DOHH2 (cell line): ENCODE data around the gene RSPO1.

Experiments
- H3F3A ChIP-seq: fragments of 200-600 bp; sonication (generic), shearing (Covaris generic); 2 replicates; pipeline ENCODE4 v1.6.0; 2016; ENCODE audit warnings: antibody characterized with exemption, mild to moderate bottlenecking; ENCODE audit not compliant: control insufficient read depth, insufficient read depth
- H3K27ac ChIP-seq: fragments of 200-600 bp; sonication (generic); 2 replicates; pipeline ENCODE4 v1.5.1; 2014; ENCODE audit warnings: low read depth, mild to moderate bottlenecking, low read length, moderate library complexity
- H3K27me3 ChIP-seq: fragments of 200-600 bp; sonication (generic); 2 replicates; pipeline ENCODE4 v1.6.1; 2014; ENCODE audit warnings: mild to moderate bottlenecking, low read length, mixed read lengths; ENCODE audit not compliant: control insufficient read depth
- H3K36me3 ChIP-seq: fragments of 200-600 bp; sonication (generic); 2 replicates; pipeline ENCODE4 v1.6.1; 2014; ENCODE audit warnings: mild to moderate bottlenecking, low read length, moderate library complexity, mixed read lengths; ENCODE audit not compliant: control insufficient read depth
- H3K4me1 ChIP-seq: fragments of 200-600 bp; sonication (generic); 2 replicates; pipeline ENCODE4 v1.6.1; 2014; ENCODE audit warnings: mild to moderate bottlenecking, low read length, mixed read lengths; ENCODE audit not compliant: control insufficient read depth
- H3K4me2 ChIP-seq: fragments of 200-600 bp; sonication (generic); 2 replicates; pipeline ENCODE4 v1.6.0; 2014; ENCODE audit warnings: mild to moderate bottlenecking, low read length, moderate library complexity
- H3K4me3 ChIP-seq: fragments of 200-600 bp; sonication (generic); 2 replicates; pipeline ENCODE4 v1.5.1; 2014; ENCODE audit warnings: mild to moderate bottlenecking, low read length, mixed read lengths
- H3K79me2 ChIP-seq: fragments of 200-600 bp; sonication (generic); 2 replicates; pipeline ENCODE4 v1.6.1; 2014; ENCODE audit warnings: mild to moderate bottlenecking, low read length, mixed read lengths; ENCODE audit not compliant: control insufficient read depth
- H3K9me2 ChIP-seq: fragments of 200-600 bp; sonication (generic); replicated peaks from 2 replicates; pipeline ENCODE4 v1.6.1; 2014; ENCODE audit warnings: mild to moderate bottlenecking, low read length, mixed read lengths; ENCODE audit not compliant: control insufficient read depth
- H3K9me3 ChIP-seq: fragments of 200-600 bp; sonication (generic); 2 replicates; pipeline ENCODE4 v1.6.1; 2014; ENCODE audit warnings: antibody characterized with exemption, low read length, mixed read lengths; ENCODE audit not compliant: control insufficient read depth, insufficient read depth
- H4K20me1 ChIP-seq: fragments of 200-600 bp; sonication (generic); 2 replicates; pipeline ENCODE4 v1.6.0; 2014; ENCODE audit warnings: low read depth, mild to moderate bottlenecking, antibody characterized with exemption, low read length, moderate library complexity; ENCODE audit not compliant: control insufficient read depth, insufficient read depth
- CTCF ChIP-seq: fragments of 200-600 bp; sonication (generic); IDR thresholded peaks from one replicate; pipeline ENCODE4 v1.5.1; 2014; ENCODE audit warnings: antibody characterized with exemption, mild to moderate bottlenecking, low read depth, low read length; ENCODE audit not compliant: poor library complexity, severe bottlenecking
- EZH2phosphoT487 ChIP-seq: fragments of 200-600 bp; sonication (generic); IDR thresholded peaks from 2 replicates; pipeline ENCODE4 v1.6.1; 2017; ENCODE audit warnings: borderline replicate concordance, mild to moderate bottlenecking, antibody characterized with exemption, low read length, moderate library complexity, mixed read lengths

Gene RSPO1

GRCh38 chr1:37629008-37629407 lies 5.7 kb downstream of the RSPO1 start:
- no peaks in the 10 kb centered on the region for H3K36me3 ChIP-seq

GRCh38 chr1:37628026-37628556 lies 6.6 kb downstream of the RSPO1 start:
- H3K4me1 ChIP-seq, result no peaks in the 10 kb centered on the region
- no peaks in the 10 kb centered on the region for H3F3A ChIP-seq
- no peak overlapping the region for H3K4me2 ChIP-seq
- H3K79me2 ChIP-seq, result no peaks in the 10 kb centered on the region
- no peaks in the 10 kb centered on the region for H3K36me3 ChIP-seq
- TF ChIP-seq CTCF (no peak), EZH2phosphoT487 (no peak)
- no peaks in the 10 kb centered on the region for H3K9me2 ChIP-seq
- H3K27ac ChIP-seq, result no peak overlapping the region
- H4K20me1 ChIP-seq, result no peaks in the 10 kb centered on the region
- no peaks in the 10 kb centered on the region for H3K9me3 ChIP-seq
- H3K4me3 ChIP-seq, result no peak overlapping the region
- H3K27me3 ChIP-seq, result peaks cover 47% of the 10 kb centered on the region

More at GRCh38 chr1:37629008-37629407, 5.7 kb downstream of the RSPO1 start:
- Histone ChIP-seq H3K4me1 (no peaks in the 10 kb centered on the region), H3K79me2 (no peaks in the 10 kb centered on the region), H3F3A (no peaks in the 10 kb centered on the region), H3K4me2 (no peak overlapping the region), H4K20me1 (no peaks in the 10 kb centered on the region), H3K9me2 (no peaks in the 10 kb centered on the region), H3K27ac (no peak overlapping the region), H3K9me3 (no peaks in the 10 kb centered on the region), H3K27me3 (peaks cover 56% of the 10 kb centered on the region), H3K4me3 (no peak overlapping the region)
- TF ChIP-seq CTCF, result no peak
- TF ChIP-seq EZH2phosphoT487, result no peak

GRCh38 chr1:37622131-37622530 lies 12.6 kb downstream of the RSPO1 start:
- TF ChIP-seq CTCF, result peak; percentile 39
- TF ChIP-seq EZH2phosphoT487, result no peak

More at GRCh38 chr1:37622131-37622530, 12.6 kb downstream of the RSPO1 start:
- Histone ChIP-seq H3K9me2 (no peaks in the 10 kb centered on the region), H3K79me2 (no peaks in the 10 kb centered on the region), H4K20me1 (no peaks in the 10 kb centered on the region), H3K36me3 (no peaks in the 10 kb centered on the region), H3F3A (no peaks in the 10 kb centered on the region), H3K4me2 (no peak overlapping the region), H3K27ac (no peak overlapping the region), H3K4me3 (no peak overlapping the region), H3K27me3 (peaks cover 23% of the 10 kb centered on the region), H3K4me1 (no peaks in the 10 kb centered on the region), H3K9me3 (no peaks in the 10 kb centered on the region)
